ENCODE results near the gene OLFM3. TPM values are rescaled to one million over a fixed set of nuclear protein-coding genes. Genes with fewer than 3 reads are reported as not detected.

OLFM3 gene
- total RNA-seq, 2 experiments from 2014 or later: not detected

- ATAC-seq (ENCODE audit: poor library complexity): no peak
- POLR2A ChIA-PET: no interaction called here
- CTCF ChIA-PET: no interaction called here
Measured at GRCh38 chr1:101833312-101833711, 163.4 kb downstream of the OLFM3 start.

DNA sequence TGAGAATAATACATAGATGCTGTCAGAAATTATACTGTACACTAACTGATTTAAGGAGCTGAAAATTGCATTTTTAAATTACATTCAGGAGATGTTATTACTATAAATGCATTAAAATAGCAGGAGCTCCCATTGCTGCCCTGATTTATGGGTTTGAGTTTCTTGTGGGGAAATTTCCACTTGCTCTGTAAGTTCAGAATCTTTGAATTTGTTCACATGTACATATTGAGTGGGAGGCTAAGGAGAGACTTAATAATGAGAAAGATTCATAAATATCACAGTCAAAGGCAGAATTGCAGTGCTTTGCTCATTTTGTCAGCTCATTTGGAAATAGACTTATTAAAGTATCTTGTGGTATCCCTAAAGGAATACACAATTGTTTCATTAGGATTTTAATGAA, 170.3 kb downstream of the OLFM3 start:
- Histone ChIP-seq H3K27me3 (ENCODE audit: control insufficient read depth in 1 of 2, insufficient read depth in 2 of 2, low read length in 2 of 2) (no peaks in the 10 kb centered on the region), H3K36me3 (ENCODE audit: insufficient read depth, low read length) (no peaks in the 10 kb centered on the region), H3K27ac (ENCODE audit: low read depth in 1 of 2, low read length in 2 of 2) (no peak overlapping the region), H3K9me3 (ENCODE audit: control insufficient read depth in 1 of 2, insufficient read depth in 1 of 2, low read length in 2 of 2) (no peaks in the 10 kb centered on the region), H3K4me1 (ENCODE audit: insufficient read depth, low read length) (no peaks in the 10 kb centered on the region), H3K4me3 (ENCODE audit: low read length) (no peak overlapping the region)
- TF ChIP-seq CTCF (IDR thresholded peaks at IDR 0.05): no peak
- H3K36me3 Mint-ChIP-seq (ENCODE audit: low read depth): no peaks in the 10 kb centered on the region
- no peak overlapping the region for H3K4me3 Mint-ChIP-seq
- H3K4me1 Mint-ChIP-seq (ENCODE audit: low read depth): no peaks in the 10 kb centered on the region
- ATAC-seq (ENCODE audit: poor library complexity) (no peak), DNase-seq (no peak)
- POLR2A ChIA-PET: no interaction called here
- no peaks in the 10 kb centered on the region for H3K27me3 Mint-ChIP-seq
- CTCF ChIA-PET: no interaction called here
- no peak overlapping the region for H3K27ac Mint-ChIP-seq
- H3K9me3 Mint-ChIP-seq: no peaks in the 10 kb centered on the region
- intact Hi-C loops (cut with DNase I, micrococcal nuclease): no loop called here

More at GRCh38 chr1:101833312-101833711, 163.4 kb downstream of the OLFM3 start:
- no peaks in the 10 kb centered on the region for H3K4me1 Mint-ChIP-seq (ENCODE audit: low read depth)
- Histone ChIP-seq H3K4me3 (ENCODE audit: low read length) (no peak overlapping the region), H3K27me3 (ENCODE audit: control insufficient read depth in 1 of 2, insufficient read depth in 2 of 2, low read length in 2 of 2) (no peaks in the 10 kb centered on the region), H3K4me1 (ENCODE audit: insufficient read depth, low read length) (no peaks in the 10 kb centered on the region), H3K36me3 (ENCODE audit: insufficient read depth, low read length) (no peaks in the 10 kb centered on the region), H3K9me3 (ENCODE audit: control insufficient read depth in 1 of 2, insufficient read depth in 1 of 2, low read length in 2 of 2) (no peaks in the 10 kb centered on the region), H3K27ac (ENCODE audit: low read depth in 1 of 2, low read length in 2 of 2) (no peak overlapping the region)
- no peak overlapping the region for H3K27ac Mint-ChIP-seq
- intact Hi-C loops (cut with DNase I, micrococcal nuclease): no loop called here
- H3K9me3 Mint-ChIP-seq: no peaks in the 10 kb centered on the region
- no peak for DNase-seq
- TF ChIP-seq CTCF (IDR thresholded peaks at IDR 0.05): no peak
- no peaks in the 10 kb centered on the region for H3K27me3 Mint-ChIP-seq
- no peak overlapping the region for H3K4me3 Mint-ChIP-seq
- H3K36me3 Mint-ChIP-seq (ENCODE audit: low read depth): no peaks in the 10 kb centered on the region

DNA sequence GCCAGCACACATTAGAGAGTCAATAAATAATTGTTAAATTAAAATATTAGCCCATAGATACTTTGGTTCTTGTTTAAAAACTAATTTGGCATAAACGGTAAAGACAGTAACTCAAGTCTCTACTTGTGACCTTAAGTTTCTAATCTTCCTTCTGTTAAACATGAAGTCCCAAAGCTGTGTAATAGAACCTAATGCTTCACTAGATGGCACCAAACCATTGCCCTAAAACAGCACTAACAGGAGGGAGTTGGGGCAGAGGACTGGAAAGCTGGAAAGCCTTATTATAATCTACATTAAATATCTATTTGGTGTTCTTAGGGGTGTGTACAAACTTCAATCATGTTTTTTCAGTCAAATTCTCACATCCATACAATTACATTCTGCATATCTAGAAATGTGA, 176.7 kb downstream of the OLFM3 start:
- POLR2A ChIA-PET: no interaction called here

More for the DNA sequence above, 176.7 kb downstream of the OLFM3 start:
- H3K27me3 Mint-ChIP-seq: no peaks in the 10 kb centered on the region
- no peak overlapping the region for H3K27ac ChIP-seq (ENCODE audit: low read depth in 1 of 2, low read length in 2 of 2)
- H3K36me3 Mint-ChIP-seq (ENCODE audit: low read depth): no peaks in the 10 kb centered on the region
- no peak overlapping the region for H3K4me3 ChIP-seq (ENCODE audit: low read length)
- no peaks in the 10 kb centered on the region for H3K4me1 ChIP-seq (ENCODE audit: insufficient read depth, low read length)
- ATAC-seq (ENCODE audit: poor library complexity) (no peak), DNase-seq (no peak)
- no peak overlapping the region for H3K4me3 Mint-ChIP-seq
- no peaks in the 10 kb centered on the region for H3K4me1 Mint-ChIP-seq (ENCODE audit: low read depth)
- H3K27me3 ChIP-seq (ENCODE audit: control insufficient read depth in 1 of 2, insufficient read depth in 2 of 2, low read length in 2 of 2): no peaks in the 10 kb centered on the region
- no peaks in the 10 kb centered on the region for H3K36me3 ChIP-seq (ENCODE audit: insufficient read depth, low read length)
- intact Hi-C loops (cut with DNase I, micrococcal nuclease): no loop called here
- TF ChIP-seq CTCF (IDR thresholded peaks at IDR 0.05): no peak
- no peaks in the 10 kb centered on the region for H3K9me3 Mint-ChIP-seq
- H3K9me3 ChIP-seq (ENCODE audit: control insufficient read depth in 1 of 2, insufficient read depth in 1 of 2, low read length in 2 of 2): no peaks in the 10 kb centered on the region
- CTCF ChIA-PET: interaction anchor here (0.5 kb wide), 1 partner anchor 113 kb away, joined by 3 read pairs; no protein-coding TSS in a partner anchor
- H3K27ac Mint-ChIP-seq: no peak overlapping the region
